GM23338 (cell line): ENCODE data around the gene PSMA5. TPM values are rescaled to one million over a fixed set of nuclear protein-coding genes. Genes with fewer than 3 reads are reported as not detected.

Experiments used
- ATAC-seq: fragments of 200-7000 bp; cut with Tn5 transposase; 3 replicates; pipeline ENCODE4 v1.9.1; 2020
- DNase-seq: peaks from one replicate; pipeline ENCODE4 v3.0.0-alpha.2; 2015; ENCODE audit warnings: low spot score
- H2AFZ ChIP-seq: fragments of 200-600 bp; sonication (generic); 2 replicates; pipeline ENCODE4 v1.8.0; 2016; ENCODE audit warnings: antibody characterized with exemption, mild to moderate bottlenecking, moderate library complexity
- H3F3A ChIP-seq: fragments of 200-600 bp; sonication (generic); replicated peaks from 2 replicates; pipeline ENCODE4 v1.8.0; 2017; ENCODE audit warnings: antibody characterized with exemption, mixed run types, low read depth
- H3K27ac ChIP-seq: fragments of 200-600 bp; sonication (generic); 2 replicates; pipeline ENCODE4 v1.6.1; 2016; ENCODE audit warnings: low read depth
- H3K27me3 ChIP-seq: fragments of 200-600 bp; sonication (generic); 2 replicates; pipeline ENCODE4 v1.8.0; 2016; ENCODE audit warnings: mild to moderate bottlenecking, mixed run types, moderate library complexity; ENCODE audit not compliant: insufficient read depth
- H3K36me3 ChIP-seq: fragments of 200-600 bp; sonication (generic); 2 replicates; pipeline ENCODE4 v1.8.0; 2016; ENCODE audit warnings: mild to moderate bottlenecking; ENCODE audit not compliant: insufficient read depth
- H3K4me1 ChIP-seq: fragments of 200-600 bp; sonication (generic); 2 replicates; pipeline ENCODE4 v1.8.0; 2016; ENCODE audit warnings: mild to moderate bottlenecking, moderate library complexity; ENCODE audit not compliant: insufficient read depth
- H3K4me2 ChIP-seq: fragments of 200-600 bp; sonication (generic); 2 replicates; pipeline ENCODE4 v1.7.1; 2017; ENCODE audit warnings: mixed run types
- H3K4me3 ChIP-seq: fragments of 200-600 bp; sonication (generic); 2 replicates; pipeline ENCODE4 v1.6.1; 2016; ENCODE audit warnings: mixed run types
- H3K79me2 ChIP-seq: fragments of 200-600 bp; sonication (generic); replicated peaks from 2 replicates; pipeline ENCODE4 v1.8.0; 2017; ENCODE audit warnings: mild to moderate bottlenecking; ENCODE audit not compliant: insufficient read depth
- H3K9me2 ChIP-seq: fragments of 200-600 bp; sonication (generic); 2 replicates; pipeline ENCODE4 v1.8.0; 2017; ENCODE audit not compliant: insufficient read depth
- H4K20me1 ChIP-seq: fragments of 200-600 bp; sonication (generic); replicated peaks from 2 replicates; pipeline ENCODE4 v1.8.0; 2017; ENCODE audit warnings: mild to moderate bottlenecking; ENCODE audit not compliant: insufficient read depth
- H3K27ac Mint-ChIP-seq: 2 replicates; pipeline ENCODE4 v1.8.0; 2020; ENCODE audit warnings: inconsistent platforms, mild to moderate bottlenecking, moderate library complexity, mixed read lengths
- H3K27me3 Mint-ChIP-seq: 3 replicates; pipeline ENCODE4 v1.8.0; 2022; ENCODE audit warnings: low read depth, mild to moderate bottlenecking, moderate library complexity, mixed read lengths, inconsistent platforms; ENCODE audit not compliant: insufficient read depth, poor library complexity
- H3K36me3 Mint-ChIP-seq: 3 replicates; pipeline ENCODE4 v1.8.0; 2021; ENCODE audit warnings: low read depth, mild to moderate bottlenecking, inconsistent platforms, moderate library complexity, mixed read lengths
- H3K4me1 Mint-ChIP-seq: 3 replicates; pipeline ENCODE4 v1.8.0; 2020; ENCODE audit warnings: mild to moderate bottlenecking, inconsistent platforms, mixed read lengths
- H3K4me3 Mint-ChIP-seq: 3 replicates; pipeline ENCODE4 v1.8.0; 2021; ENCODE audit warnings: moderate library complexity, mild to moderate bottlenecking, inconsistent platforms, mixed read lengths
- H3K9me3 Mint-ChIP-seq: 3 replicates; pipeline ENCODE4 v1.8.0; 2020; ENCODE audit warnings: moderate library complexity, mild to moderate bottlenecking, inconsistent platforms, mixed read lengths
- CREB1 ChIP-seq: fragments of 250-450 bp; sonication (Bioruptor Pico); IDR thresholded peaks from 2 replicates; pipeline ENCODE4 v1.5.0; 2020; ENCODE audit warnings: low read depth, mild to moderate bottlenecking, moderate library complexity
- CTCF ChIP-seq, 2 experiments: fragments of 200-600 bp in 1 of 2; sonication (generic) in 1 of 2; conservative IDR thresholded peaks; 2 replicates each; pipeline versions ENCODE4 v1.5.1 to v1.6.1; 2016 to 2017; ENCODE audit warnings: antibody characterized with exemption in 2 of 2, low read depth in 2 of 2, mild to moderate bottlenecking in 2 of 2, moderate library complexity in 1 of 2
- ETS1 ChIP-seq: IDR thresholded peaks from 2 replicates; pipeline ENCODE4 v1.6.1; 2016; ENCODE audit warnings: antibody characterized with exemption
- EZH2 ChIP-seq: fragments of 200-600 bp; sonication (generic); IDR thresholded peaks from one replicate; pipeline ENCODE4 v1.8.0; 2017; ENCODE audit warnings: antibody characterized with exemption, mild to moderate bottlenecking, low read depth; ENCODE audit not compliant: unreplicated experiment
- JUNB ChIP-seq: IDR thresholded peaks from one replicate; pipeline ENCODE4 v1.6.1; 2016; ENCODE audit warnings: antibody characterized with exemption; ENCODE audit not compliant: unreplicated experiment
- NANOG ChIP-seq: IDR thresholded peaks from 2 replicates; pipeline ENCODE4 v1.6.1; 2016; ENCODE audit warnings: antibody characterized with exemption, borderline replicate concordance
- STAT1 ChIP-seq: IDR thresholded peaks from one replicate; pipeline ENCODE4 v1.6.1; 2016; ENCODE audit warnings: antibody characterized with exemption; ENCODE audit not compliant: unreplicated experiment
- ZNF114 ChIP-seq: fragments of 250-450 bp; sonication (Bioruptor Pico); IDR thresholded peaks from 2 replicates; pipeline ENCODE4 v1.5.0; 2020; ENCODE audit warnings: mild to moderate bottlenecking, moderate library complexity
- ZNF331 ChIP-seq: fragments of 250-450 bp; sonication (Bioruptor Pico); IDR thresholded peaks from 2 replicates; pipeline ENCODE4 v1.5.0; 2020; ENCODE audit warnings: low read depth, mild to moderate bottlenecking, moderate library complexity
- polyA plus RNA-seq: library from polyadenylated mRNA; unstranded; fragments of >200 nt; fragmentation: Nextera tagmentation; extraction: Ambion mirVana; gene quantifications from 2 replicates; pipeline ENCODE4 v1.2.1, GENCODE V29; 2016
- total RNA-seq: library from RNA; depleted of rRNA; stranded (reverse); fragments of >200 nt; shearing (Covaris generic); gene quantifications from 2 replicates; pipeline ENCODE4 v1.2.3, GENCODE V29; 2014

Gene PSMA5
- total and polyA plus RNA-seq, 2 experiments from 2014 or later, result 104 to 126 TPM

- Mint-ChIP-seq H3K4me3 (no peak overlapping the region), H3K27ac (no peak overlapping the region), H3K4me1 (peaks cover 29% of the 10 kb centered on the region), H3K36me3 (peaks cover 24% of the 10 kb centered on the region), H3K9me3 (no peaks in the 10 kb centered on the region; the same call in 2 of the 3 replicates), H3K27me3 (peaks cover 4% of the 10 kb centered on the region)
- Histone ChIP-seq H4K20me1 (peaks cover 4% of the 10 kb centered on the region; the same call in 1 of the 2 replicates), H3F3A (0 out of 2 replicates have a peak, but pooled peaks cover 3% of the 10 kb centered on the region), H3K4me1 (no peaks in the 10 kb centered on the region), H3K36me3 (no peaks in the 10 kb centered on the region), H3K4me3 (no peak overlapping the region), H3K9me2 (no peaks in the 10 kb centered on the region), H3K27me3 (no peaks in the 10 kb centered on the region), H3K27ac (no peak overlapping the region), H3K79me2 (peaks cover 59% of the 10 kb centered on the region), H2AFZ (no peak overlapping the region), H3K4me2 (no peak overlapping the region)
- TF ChIP-seq ZNF331 (no peak), ZNF114 (CRISPR knock-in tag) (no peak), JUNB (no peak), EZH2 (no peak), CREB1 (CRISPR knock-in tag) (no peak), ETS1 (no peak), STAT1 (no peak), CTCF (conservative IDR thresholded peaks at IDR 0.05; ENCODE audit: low read depth in 2 of 2) (no peak)
- no peak for ATAC-seq
- no peak for DNase-seq
Measured at GRCh38 chr1:109369167-109369746, 57.0 kb downstream of the PSMA5 start.

- H3K4me3 ChIP-seq, result no peak overlapping the region
- H3K79me2 ChIP-seq, result peaks cover 51% of the 10 kb centered on the region
- no peaks in the 10 kb centered on the region; the same call in 2 of the 3 replicates for H3K9me3 Mint-ChIP-seq
- H3K4me2 ChIP-seq, result no peak overlapping the region
- no peaks in the 10 kb centered on the region for H3K27me3 ChIP-seq
- H4K20me1 ChIP-seq, result peaks cover 4% of the 10 kb centered on the region; the same call in 1 of the 2 replicates
- peaks cover 4% of the 10 kb centered on the region for H3K27me3 Mint-ChIP-seq
- no peak overlapping the region for H3K27ac Mint-ChIP-seq
- H3K9me2 ChIP-seq, result no peaks in the 10 kb centered on the region
- no peak overlapping the region for H2AFZ ChIP-seq
- 0 out of 2 replicates have a peak, but pooled peaks cover 3% of the 10 kb centered on the region for H3F3A ChIP-seq
- no peaks in the 10 kb centered on the region for H3K36me3 ChIP-seq
- DNase-seq (peak; percentile 33), ATAC-seq (peak; percentile 58)
- TF ChIP-seq STAT1, result no peak
- no peak for TF ChIP-seq JUNB
- TF ChIP-seq CTCF (conservative IDR thresholded peaks at IDR 0.05; ENCODE audit: low read depth in 2 of 2), result 0 out of 4 replicates have a peak, but pooled peaks of 1 of the 2 experiments have one; percentile 21
- TF ChIP-seq NANOG, result no peak
- no peak overlapping the region for H3K27ac ChIP-seq
- H3K4me3 Mint-ChIP-seq, result no peak overlapping the region
- H3K36me3 Mint-ChIP-seq, result peaks cover 24% of the 10 kb centered on the region
- H3K4me1 Mint-ChIP-seq, result peaks cover 29% of the 10 kb centered on the region
- H3K4me1 ChIP-seq, result no peaks in the 10 kb centered on the region
Measured at GRCh38 chr1:109368464-109368863, 57.8 kb downstream of the PSMA5 start.
